ENCODE measurements around the gene CHRNA5.

The CHRNA5 gene

DNA sequence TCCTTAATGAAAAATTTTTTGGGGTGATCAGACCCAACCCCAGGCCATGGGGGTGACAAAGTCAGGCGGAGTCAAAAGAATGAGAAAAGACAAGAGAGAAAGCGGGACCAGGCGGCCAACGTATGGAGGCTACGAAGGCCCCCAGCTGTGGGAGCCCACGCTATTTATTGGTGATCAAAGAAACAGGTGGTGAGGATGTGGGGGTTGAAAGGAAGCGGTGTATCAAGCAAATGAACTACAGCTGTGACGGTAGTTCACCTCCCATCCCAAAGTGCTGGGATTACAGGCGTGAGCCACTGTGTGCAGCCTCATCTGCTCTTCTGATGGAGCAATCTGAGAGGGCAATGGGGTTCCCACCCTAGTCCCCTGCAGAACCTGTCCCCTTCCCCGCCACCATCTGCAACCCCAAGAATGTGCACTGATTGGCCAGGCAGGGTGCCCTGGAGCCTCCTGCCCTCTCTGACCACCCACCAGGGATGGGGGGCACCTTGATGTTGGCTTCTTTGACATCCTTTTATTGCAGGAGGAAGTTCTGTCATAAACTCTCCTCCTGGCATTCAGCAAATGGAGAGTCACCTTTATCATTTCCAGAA is 56.6 kb downstream of the CHRNA5 start:
- H3K27ac ChIP-seq, result no peak overlapping the region
- TF ChIP-seq ZFX (IDR thresholded peaks at IDR 0.05), result no peak
- TF ChIP-seq, protein P1, sequence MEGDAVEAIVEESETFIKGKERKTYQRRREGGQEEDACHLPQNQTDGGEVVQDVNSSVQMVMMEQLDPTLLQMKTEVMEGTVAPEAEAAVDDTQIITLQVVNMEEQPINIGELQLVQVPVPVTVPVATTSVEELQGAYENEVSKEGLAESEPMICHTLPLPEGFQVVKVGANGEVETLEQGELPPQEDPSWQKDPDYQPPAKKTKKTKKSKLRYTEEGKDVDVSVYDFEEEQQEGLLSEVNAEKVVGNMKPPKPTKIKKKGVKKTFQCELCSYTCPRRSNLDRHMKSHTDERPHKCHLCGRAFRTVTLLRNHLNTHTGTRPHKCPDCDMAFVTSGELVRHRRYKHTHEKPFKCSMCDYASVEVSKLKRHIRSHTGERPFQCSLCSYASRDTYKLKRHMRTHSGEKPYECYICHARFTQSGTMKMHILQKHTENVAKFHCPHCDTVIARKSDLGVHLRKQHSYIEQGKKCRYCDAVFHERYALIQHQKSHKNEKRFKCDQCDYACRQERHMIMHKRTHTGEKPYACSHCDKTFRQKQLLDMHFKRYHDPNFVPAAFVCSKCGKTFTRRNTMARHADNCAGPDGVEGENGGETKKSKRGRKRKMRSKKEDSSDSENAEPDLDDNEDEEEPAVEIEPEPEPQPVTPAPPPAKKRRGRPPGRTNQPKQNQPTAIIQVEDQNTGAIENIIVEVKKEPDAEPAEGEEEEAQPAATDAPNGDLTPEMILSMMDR (conservative IDR thresholded peaks at IDR 0.05), result no peak

DNA sequence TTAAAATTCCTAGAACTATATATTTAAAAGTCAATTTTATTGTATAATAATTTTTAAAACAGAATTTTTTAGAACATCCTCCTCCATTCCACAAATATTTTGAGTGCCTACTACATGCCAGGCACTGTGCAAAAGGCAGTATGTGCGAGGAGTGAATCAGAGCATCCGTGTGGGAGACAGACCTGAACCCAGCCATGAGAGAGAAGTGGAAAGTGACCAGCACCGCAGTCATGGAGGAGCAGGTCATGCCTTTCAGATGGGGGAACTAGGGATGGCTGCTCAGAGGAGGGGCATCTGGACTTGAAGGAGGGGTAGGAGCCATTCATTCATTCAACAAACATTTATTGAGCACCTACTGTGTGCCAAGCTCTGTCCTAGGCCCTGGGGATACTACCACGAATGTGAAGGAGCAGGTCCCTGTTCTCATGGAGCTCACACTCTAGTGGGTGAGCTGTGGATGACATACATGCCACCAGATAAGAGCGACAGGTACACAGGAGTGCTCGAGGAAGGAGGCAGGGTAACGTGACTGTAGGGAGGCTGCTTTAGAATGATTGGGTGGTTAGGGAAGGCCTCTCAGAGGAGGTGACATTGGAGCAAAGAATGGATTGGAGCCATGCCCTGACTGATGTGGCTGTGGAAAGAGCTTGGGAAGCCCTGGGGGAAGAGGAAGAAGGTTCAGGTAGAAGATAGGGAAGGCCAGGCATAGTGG is 58.6 kb downstream of the CHRNA5 start:
- TF ChIP-seq, protein P1 (conservative IDR thresholded peaks at IDR 0.05), result no peak
- no peak for TF ChIP-seq ZFX (IDR thresholded peaks at IDR 0.05)

GRCh38 chr15:78624651-78625590 is 59.6 kb downstream of the CHRNA5 start:
- no peak for TF ChIP-seq ZFX (IDR thresholded peaks at IDR 0.05)
- TF ChIP-seq, protein P1 (conservative IDR thresholded peaks at IDR 0.05), result no peak

More for the DNA sequence above, 58.6 kb downstream of the CHRNA5 start:
- H3K27ac ChIP-seq, result no peak overlapping the region

GRCh38 chr15:78625606-78626280 is 60.4 kb downstream of the CHRNA5 start:
- no peak overlapping the region for H3K27ac ChIP-seq

More at GRCh38 chr15:78624651-78625590, 59.6 kb downstream of the CHRNA5 start:
- H3K27ac ChIP-seq, result no peak overlapping the region

GRCh38 chr15:78626381-78626995 is 61.2 kb downstream of the CHRNA5 start:
- no peak for TF ChIP-seq ZFX (IDR thresholded peaks at IDR 0.05)
- TF ChIP-seq, protein P1 (conservative IDR thresholded peaks at IDR 0.05), result no peak
- H3K27ac ChIP-seq, result no peak overlapping the region

More at GRCh38 chr15:78625606-78626280, 60.4 kb downstream of the CHRNA5 start:
- TF ChIP-seq, protein P1 (conservative IDR thresholded peaks at IDR 0.05), result no peak
- no peak for TF ChIP-seq ZFX (IDR thresholded peaks at IDR 0.05)

- TF ChIP-seq, protein P1 (conservative IDR thresholded peaks at IDR 0.05), result no peak
- no peak for TF ChIP-seq ZFX (IDR thresholded peaks at IDR 0.05)
- no peak overlapping the region for H3K27ac ChIP-seq
Measured at GRCh38 chr15:78627348-78627747, 62.0 kb downstream of the CHRNA5 start.
